Esophagus (tissue), 2 donors: ENCODE data around the gene CAMSAP3. TPM values are rescaled to one million over a fixed set of nuclear protein-coding genes. Genes with fewer than 3 reads are reported as not detected.
"Not testable (repeated sequence)": the region's sequence is repeated elsewhere in the genome, so short reads cannot be mapped to it uniquely, and the experiment has no call there.

Experiments used
- H3K27ac ChIP-seq, 2 donors: one replicate each; pipeline ENCODE4 v1.5.1; 2013; ENCODE audit warnings: low read depth in 2 of 2, mild to moderate bottlenecking in 2 of 2, inconsistent platforms in 1 of 2, low read length in 1 of 2, moderate library complexity in 1 of 2
- H3K27me3 ChIP-seq, 2 donors: one replicate each; pipeline ENCODE4 v1.6.1; 2013; ENCODE audit warnings: low read length in 2 of 2, control low read depth in 1 of 2, mild to moderate bottlenecking in 1 of 2; ENCODE audit not compliant: insufficient read depth in 2 of 2, control insufficient read depth in 1 of 2
- H3K36me3 ChIP-seq, 2 donors: one replicate each; pipeline ENCODE4 v1.6.1; 2013; ENCODE audit warnings: low read length in 1 of 2; ENCODE audit not compliant: control insufficient read depth in 2 of 2, insufficient read depth in 2 of 2
- H3K4me1 ChIP-seq, 2 donors: one replicate each; pipeline ENCODE4 v1.6.1; 2013; ENCODE audit warnings: low read length in 1 of 2; ENCODE audit not compliant: control insufficient read depth in 2 of 2, insufficient read depth in 2 of 2
- H3K4me3 ChIP-seq, 2 donors: one replicate each; pipeline ENCODE4 v1.5.1; 2013; ENCODE audit warnings: low read length in 2 of 2, mild to moderate bottlenecking in 2 of 2, low read depth in 1 of 2, moderate library complexity in 1 of 2
- H3K9me3 ChIP-seq, 2 donors: one replicate each; pipeline ENCODE4 v1.6.1; 2013; ENCODE audit warnings: mild to moderate bottlenecking in 2 of 2, low read depth in 1 of 2, low read length in 1 of 2, moderate library complexity in 1 of 2; ENCODE audit not compliant: control insufficient read depth in 2 of 2, insufficient read depth in 1 of 2
- WGBS, 2 donors: extraction: QIAGEN DNeasy Blood & Tissue Kit; methylation state at CpG; one replicate each; pipeline ENCODE4 v1.1.7; 2013; 5-methylcytosine and 5-hydroxymethylcytosine counted together
- polyA plus RNA-seq, 2 donors: library from polyadenylated mRNA; stranded (reverse); fragments of 200-250 nt; gene quantifications; one replicate each; pipeline ENCODE4 v1.2.3, GENCODE V29; 2013
- donor health status: healthy with polysubstance abuse.
- donor health status: Bipolar disorder and iron deficiency.

CAMSAP3 gene
- polyA plus RNA-seq, 2 donors = 24.3 to 40.9 TPM

DNA sequence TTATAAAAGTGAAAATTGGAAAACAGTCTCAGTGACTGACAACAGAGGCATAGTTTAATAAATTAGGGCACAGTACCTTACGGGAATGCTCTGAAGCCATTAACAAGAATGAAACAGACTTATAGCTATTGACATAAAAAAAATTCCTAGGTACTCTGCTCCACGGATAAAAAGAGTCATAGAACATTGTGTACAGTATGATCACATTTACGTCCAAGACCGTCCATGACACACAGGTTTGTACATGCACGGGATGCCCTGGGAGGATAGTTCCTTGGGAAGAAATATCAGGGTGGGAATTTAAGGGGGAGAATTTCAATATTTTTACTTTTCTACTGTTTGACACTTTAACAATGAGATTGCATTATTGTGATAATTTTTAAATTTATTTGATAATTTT is 24.9 kb upstream of the CAMSAP3 start:
- H3K4me1 ChIP-seq = no peaks in the 10 kb centered on the region
- no peaks in the 10 kb centered on the region for H3K9me3 ChIP-seq
- WGBS, 2 donors = 45 to 61% methylated on average over 5 of the region's 5 CpGs
- H3K36me3 ChIP-seq = no peaks in the 10 kb centered on the region
- no peak overlapping the region for H3K4me3 ChIP-seq
- H3K27ac ChIP-seq = no peak overlapping the region
- H3K27me3 ChIP-seq = no peaks in the 10 kb centered on the region

- Histone ChIP-seq H3K4me1 (no peaks in the 10 kb centered on the region), H3K9me3 (no peaks in the 10 kb centered on the region), H3K4me3 (no peak overlapping the region), H3K27me3 (no peaks in the 10 kb centered on the region), H3K27ac (no peak overlapping the region), H3K36me3 (no peaks in the 10 kb centered on the region)
- WGBS, 2 donors = 66 to 70% methylated on average over 9 of the region's 9 CpGs
Measured at GRCh38 chr19:7575434-7576040, 20.1 kb upstream of the CAMSAP3 start.

GRCh38 chr19:7577422-7577821 is 18.2 kb upstream of the CAMSAP3 start:
- not testable (repeated sequence) for H3K27me3 ChIP-seq, H3K9me3 ChIP-seq, H3K27ac ChIP-seq, H3K4me3 ChIP-seq, H3K36me3 ChIP-seq, H3K4me1 ChIP-seq
- 92 to 95% methylated on average over 1 of the region's 1 CpG for WGBS, 2 donors

- H3K27ac ChIP-seq = no peak overlapping the region
- no peaks in the 10 kb centered on the region for H3K4me1 ChIP-seq
- 56 to 59% methylated on average over 6 of the region's 6 CpGs for WGBS, 2 donors
- no peaks in the 10 kb centered on the region for H3K9me3 ChIP-seq
- no peaks in the 10 kb centered on the region for H3K36me3 ChIP-seq
- no peaks in the 10 kb centered on the region for H3K27me3 ChIP-seq
- H3K4me3 ChIP-seq = no peak overlapping the region
Measured at GRCh38 chr19:7578127-7578526, 17.5 kb upstream of the CAMSAP3 start.

GRCh38 chr19:7579182-7579581 is 16.5 kb upstream of the CAMSAP3 start:
- WGBS, 2 donors = 55 to 61% methylated on average over 6 of the region's 6 CpGs
- H3K9me3 ChIP-seq = no peaks in the 10 kb centered on the region
- no peaks in the 10 kb centered on the region for H3K36me3 ChIP-seq
- H3K4me1 ChIP-seq = no peaks in the 10 kb centered on the region
- no peak overlapping the region for H3K4me3 ChIP-seq
- H3K27me3 ChIP-seq = no peaks in the 10 kb centered on the region
- no peak overlapping the region for H3K27ac ChIP-seq

- Histone ChIP-seq H3K4me3 (no peak overlapping the region), H3K27me3 (no peaks in the 10 kb centered on the region), H3K27ac (no peak overlapping the region), H3K9me3 (no peaks in the 10 kb centered on the region), H3K36me3 (no peaks in the 10 kb centered on the region), H3K4me1 (no peaks in the 10 kb centered on the region)
- WGBS, 2 donors = 43 to 50% methylated on average over 11 of the region's 11 CpGs
Measured at GRCh38 chr19:7582446-7582845, 13.2 kb upstream of the CAMSAP3 start.

- Histone ChIP-seq H3K4me3 (no peak overlapping the region), H3K27ac (no peak overlapping the region), H3K36me3 (no peaks in the 10 kb centered on the region), H3K9me3 (no peaks in the 10 kb centered on the region), H3K4me1 (peaks cover 6 to 10% of the 10 kb centered on the region in 2 donors), H3K27me3 (no peaks in the 10 kb centered on the region)
- 84 to 88% methylated on average over 7 of the region's 7 CpGs for WGBS, 2 donors
Measured at GRCh38 chr19:7589822-7590221, 5.8 kb upstream of the CAMSAP3 start.

DNA sequence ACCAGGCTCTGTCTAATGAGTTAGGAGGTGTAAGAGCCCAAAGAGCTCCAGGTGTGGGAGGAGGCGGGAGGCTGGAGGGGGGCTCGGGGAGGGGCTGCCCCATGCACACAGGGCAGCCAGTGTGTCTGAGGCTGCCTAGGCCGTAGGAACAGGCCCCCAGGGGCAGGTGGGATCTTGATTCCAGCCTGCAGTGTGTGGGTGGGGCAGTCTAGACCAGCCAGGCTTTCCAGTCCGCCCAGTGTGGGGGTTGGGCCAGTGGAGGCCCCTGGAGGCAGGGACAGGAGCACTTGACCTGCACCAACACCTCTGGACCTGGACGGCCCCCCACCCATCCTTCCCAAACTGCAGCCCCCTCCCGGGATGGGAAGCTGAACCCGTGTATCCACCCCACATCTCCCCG is 5.4 kb upstream of the CAMSAP3 start:
- Histone ChIP-seq H3K27ac (peak overlapping the region in 1 of 2 donors; percentile 8), H3K4me3 (no peak overlapping the region), H3K36me3 (no peaks in the 10 kb centered on the region), H3K4me1 (peaks cover 6 to 10% of the 10 kb centered on the region in 2 donors), H3K27me3 (no peaks in the 10 kb centered on the region), H3K9me3 (no peaks in the 10 kb centered on the region)
- 34 to 38% methylated on average over 7 to 8 of the region's 8 CpGs for WGBS, 2 donors

DNA sequence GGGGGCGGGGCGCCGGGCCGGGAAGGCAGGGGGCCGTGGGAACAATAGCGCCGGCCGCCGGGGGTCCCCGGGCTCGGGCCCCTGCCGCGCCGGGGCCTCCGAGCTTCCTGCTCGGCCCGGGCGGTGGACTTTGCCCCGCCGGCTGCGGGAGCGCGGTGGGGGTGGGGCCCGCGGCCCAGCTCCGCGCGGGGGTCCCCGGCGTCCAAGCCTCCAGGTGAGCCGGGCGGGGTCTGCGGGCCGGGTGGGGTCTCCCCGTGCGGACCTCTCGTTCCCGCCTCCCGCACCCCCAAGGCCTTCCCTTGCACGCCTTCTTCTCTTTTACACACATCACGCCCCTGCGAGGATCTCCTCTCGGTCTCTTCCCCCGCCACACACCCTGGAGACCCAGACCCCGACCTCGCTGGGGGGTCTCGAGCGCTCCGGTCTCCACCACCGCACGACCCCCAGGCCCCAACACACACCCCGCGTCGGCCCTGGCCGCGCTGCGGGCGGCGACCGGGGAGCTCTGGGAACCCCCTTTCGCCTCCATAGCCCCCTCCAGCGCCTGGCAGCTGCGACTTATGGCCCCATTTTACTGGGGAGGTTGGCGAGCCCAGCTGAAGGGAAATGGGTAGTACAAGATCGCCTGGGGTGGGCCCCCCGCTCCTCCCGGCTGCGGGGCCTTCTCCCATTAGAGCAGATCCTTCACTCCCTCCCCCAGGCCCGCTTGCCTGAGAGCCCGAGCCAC is 711 bp downstream of the CAMSAP3 start:
- peak overlapping the region; percentile 22 to 66 for H3K27ac ChIP-seq
- 2 to 5% methylated on average over 36 to 70 of the region's 70 CpGs for WGBS, 2 donors

DNA sequence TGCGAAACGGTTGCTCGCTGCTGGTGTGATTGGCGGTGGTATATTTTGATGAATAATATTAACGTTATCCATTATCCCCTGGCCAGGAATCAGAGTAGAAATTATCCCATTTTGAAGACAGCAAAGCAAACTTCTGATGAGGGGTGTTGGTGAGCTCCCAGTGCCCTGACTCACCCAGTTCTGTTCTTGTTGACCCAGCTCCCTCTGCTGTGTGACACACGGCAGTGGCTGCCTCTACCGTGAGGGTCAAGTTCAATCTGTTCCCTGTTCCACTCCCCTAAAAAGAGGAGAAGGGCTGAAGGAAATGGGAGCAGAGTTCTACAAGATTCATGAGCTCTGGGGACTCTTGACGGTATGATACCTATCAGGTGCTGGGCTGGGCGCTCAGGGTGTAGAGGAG is 2.0 kb downstream of the CAMSAP3 start:
- Histone ChIP-seq H3K27me3 (no peaks in the 10 kb centered on the region), H3K4me3 (peak overlapping the region; percentile 55 to 67)
- WGBS, 2 donors = 68 to 71% methylated on average over 9 of the region's 9 CpGs

More for the DNA sequence above, 711 bp downstream of the CAMSAP3 start:
- peak overlapping the region; percentile 55 to 67 for H3K4me3 ChIP-seq
- no peaks in the 10 kb centered on the region for H3K9me3 ChIP-seq
- no peaks in the 10 kb centered on the region for H3K36me3 ChIP-seq
- no peaks in the 10 kb centered on the region for H3K27me3 ChIP-seq
- peaks cover 0 to 2% of the 10 kb centered on the region in 2 donors for H3K4me1 ChIP-seq

More for the DNA sequence above, 2.0 kb downstream of the CAMSAP3 start:
- Histone ChIP-seq H3K4me1 (peaks cover 0 to 4% of the 10 kb centered on the region in 2 donors), H3K9me3 (no peaks in the 10 kb centered on the region), H3K27ac (no peak overlapping the region), H3K36me3 (no peaks in the 10 kb centered on the region)
